WERI-Rb-1 (cell line): ENCODE results near the gene FHL1.

Experiments used
- DNase-seq: peaks from one replicate; pipeline ENCODE4 v3.0.0-alpha.2; 2020
- H3K27ac ChIP-seq: fragments of 250-450 bp; sonication (Bioruptor Pico); 2 replicates; pipeline ENCODE4 v1.5.1; 2020; ENCODE audit warnings: mild to moderate bottlenecking, moderate library complexity
- H3K27me3 ChIP-seq: fragments of 250-450 bp; sonication (Bioruptor Pico); 2 replicates; pipeline ENCODE4 v1.5.1; 2021; ENCODE audit warnings: mild to moderate bottlenecking, low read depth, moderate library complexity; ENCODE audit not compliant: insufficient read depth, severe bottlenecking
- H3K36me3 ChIP-seq: fragments of 250-450 bp; sonication (Bioruptor Pico); 2 replicates; pipeline ENCODE4 v1.5.1; 2020; ENCODE audit warnings: mild to moderate bottlenecking, moderate library complexity
- H3K4me3 ChIP-seq: 2 replicates; pipeline ENCODE4 v1.5.1; 2011; ENCODE audit warnings: low read depth, mild to moderate bottlenecking, control low read depth, low read length
- H3K9me3 ChIP-seq: fragments of 250-450 bp; sonication (Bioruptor Pico); 2 replicates; pipeline ENCODE4 v1.5.1; 2021; ENCODE audit warnings: mild to moderate bottlenecking, moderate library complexity; ENCODE audit not compliant: severe bottlenecking
- TF ChIP-seq, protein P1 (sequence below): IDR thresholded peaks from 2 replicates; pipeline ENCODE4 v1.5.1; 2011; ENCODE audit warnings: low read depth, mild to moderate bottlenecking, control low read depth, inconsistent platforms, low read length

The FHL1 gene

DNA sequence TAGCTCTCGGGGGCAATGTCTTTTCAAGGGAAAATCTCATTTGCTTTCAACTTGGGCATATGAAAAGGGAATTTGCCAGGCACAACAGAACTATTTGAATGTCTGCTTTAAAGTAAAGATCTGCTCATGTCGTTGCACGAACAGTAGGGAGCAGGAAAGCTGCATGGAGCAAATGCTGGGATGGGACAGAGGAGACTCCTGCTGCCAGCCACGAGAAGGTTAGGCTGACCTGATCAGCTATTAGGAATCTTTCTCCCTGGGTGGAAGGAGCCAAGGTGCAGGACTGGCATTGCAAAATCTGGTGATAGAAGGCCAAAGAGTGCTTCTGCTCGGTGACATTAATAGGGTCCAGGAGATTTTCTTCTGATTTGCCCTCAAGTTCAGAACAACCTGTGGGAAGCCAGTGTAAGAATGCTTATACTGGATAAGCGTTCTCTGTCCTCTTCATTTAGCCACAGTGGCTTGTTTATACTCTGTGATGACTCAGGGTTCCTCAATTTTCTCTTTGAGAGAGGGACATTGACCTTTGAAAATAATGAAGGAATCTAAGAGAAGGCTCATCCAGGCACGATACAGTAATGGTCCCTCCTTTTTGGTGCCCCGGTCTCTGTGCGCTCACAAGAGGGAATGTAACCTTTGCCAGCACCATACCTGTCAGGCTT is 22.9 kb downstream of the FHL1 start:
- TF ChIP-seq, protein P1, sequence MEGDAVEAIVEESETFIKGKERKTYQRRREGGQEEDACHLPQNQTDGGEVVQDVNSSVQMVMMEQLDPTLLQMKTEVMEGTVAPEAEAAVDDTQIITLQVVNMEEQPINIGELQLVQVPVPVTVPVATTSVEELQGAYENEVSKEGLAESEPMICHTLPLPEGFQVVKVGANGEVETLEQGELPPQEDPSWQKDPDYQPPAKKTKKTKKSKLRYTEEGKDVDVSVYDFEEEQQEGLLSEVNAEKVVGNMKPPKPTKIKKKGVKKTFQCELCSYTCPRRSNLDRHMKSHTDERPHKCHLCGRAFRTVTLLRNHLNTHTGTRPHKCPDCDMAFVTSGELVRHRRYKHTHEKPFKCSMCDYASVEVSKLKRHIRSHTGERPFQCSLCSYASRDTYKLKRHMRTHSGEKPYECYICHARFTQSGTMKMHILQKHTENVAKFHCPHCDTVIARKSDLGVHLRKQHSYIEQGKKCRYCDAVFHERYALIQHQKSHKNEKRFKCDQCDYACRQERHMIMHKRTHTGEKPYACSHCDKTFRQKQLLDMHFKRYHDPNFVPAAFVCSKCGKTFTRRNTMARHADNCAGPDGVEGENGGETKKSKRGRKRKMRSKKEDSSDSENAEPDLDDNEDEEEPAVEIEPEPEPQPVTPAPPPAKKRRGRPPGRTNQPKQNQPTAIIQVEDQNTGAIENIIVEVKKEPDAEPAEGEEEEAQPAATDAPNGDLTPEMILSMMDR: no peak
- no peak overlapping the region for H3K27ac ChIP-seq
- no peak for DNase-seq
- H3K27me3 ChIP-seq: peaks cover 6% of the 10 kb centered on the region
- H3K36me3 ChIP-seq: no peaks in the 10 kb centered on the region
- no peaks in the 10 kb centered on the region for H3K9me3 ChIP-seq
- H3K4me3 ChIP-seq: no peak overlapping the region

DNA sequence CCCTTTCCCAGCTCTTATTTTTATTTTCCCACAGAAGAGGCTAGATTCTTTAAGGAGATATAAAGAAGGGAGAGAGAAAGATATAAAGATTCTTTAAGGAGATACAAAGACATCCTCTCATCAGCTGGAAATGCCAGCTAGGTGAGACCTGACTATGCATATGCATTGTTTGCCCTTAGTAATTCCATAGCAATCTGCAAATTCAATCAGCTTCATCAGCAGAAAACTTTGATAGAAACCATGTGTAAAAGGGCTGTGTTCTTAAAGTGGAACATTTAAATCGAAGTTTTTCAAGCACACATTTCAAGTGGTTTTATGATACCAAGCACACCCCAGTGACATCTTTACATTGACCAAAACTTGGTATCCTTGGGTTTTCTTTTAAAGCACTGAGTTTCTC is 24.1 kb downstream of the FHL1 start:
- Histone ChIP-seq H3K4me3 (no peak overlapping the region), H3K9me3 (no peaks in the 10 kb centered on the region), H3K27ac (no peak overlapping the region), H3K36me3 (no peaks in the 10 kb centered on the region), H3K27me3 (peaks cover 6% of the 10 kb centered on the region)
- no peak for DNase-seq
- TF ChIP-seq, protein P1: no peak

DNA sequence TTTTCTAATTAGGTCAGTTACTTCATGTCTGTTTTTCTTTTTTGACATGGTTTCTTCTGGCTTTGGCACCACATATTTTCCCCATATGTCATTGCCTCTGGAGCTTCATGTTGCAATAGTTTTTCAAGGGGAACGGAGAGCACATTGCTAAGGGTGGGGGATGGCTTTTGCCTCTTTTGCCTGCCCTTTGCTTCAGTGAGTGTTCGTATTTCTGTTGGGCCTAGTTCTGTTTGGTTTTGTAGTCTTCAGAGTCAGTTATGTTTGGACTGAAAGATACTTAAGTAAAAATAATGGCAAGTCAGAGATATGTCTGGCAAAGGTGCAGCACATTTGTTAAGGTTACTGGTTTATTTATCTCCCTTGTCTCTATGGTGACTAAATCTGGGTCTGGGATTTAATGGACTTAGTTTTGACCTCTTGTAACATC is 29.1 kb downstream of the FHL1 start:
- no peak for DNase-seq
- TF ChIP-seq, protein P1: no peak
- no peaks in the 10 kb centered on the region for H3K9me3 ChIP-seq
- H3K27ac ChIP-seq: no peak overlapping the region
- H3K36me3 ChIP-seq: no peaks in the 10 kb centered on the region
- H3K4me3 ChIP-seq: no peak overlapping the region
- peaks cover 5% of the 10 kb centered on the region for H3K27me3 ChIP-seq

DNA sequence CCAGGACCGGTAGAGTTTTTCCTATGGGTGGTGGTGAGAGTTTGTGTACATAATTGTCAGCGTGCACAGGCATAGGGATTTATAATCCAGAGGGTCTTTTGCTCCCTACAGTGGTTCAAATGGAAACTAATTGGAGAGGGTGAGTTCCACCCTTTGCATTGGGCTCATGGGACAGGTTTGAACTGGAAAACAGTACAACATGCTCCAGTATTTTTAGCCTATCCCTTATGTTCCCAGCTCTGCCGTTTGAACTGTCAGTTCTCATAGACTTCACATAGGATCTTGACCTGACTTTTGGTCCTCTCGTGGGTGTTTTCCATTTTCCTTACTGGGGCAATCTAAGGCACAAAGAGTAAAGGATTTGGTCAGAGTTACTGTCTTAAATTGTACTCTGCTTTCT is 31.8 kb downstream of the FHL1 start:
- no peak for DNase-seq
- Histone ChIP-seq H3K36me3 (no peaks in the 10 kb centered on the region), H3K27me3 (peaks cover 5% of the 10 kb centered on the region), H3K9me3 (no peaks in the 10 kb centered on the region), H3K27ac (no peak overlapping the region), H3K4me3 (no peak overlapping the region)
- TF ChIP-seq, protein P1: no peak

DNA sequence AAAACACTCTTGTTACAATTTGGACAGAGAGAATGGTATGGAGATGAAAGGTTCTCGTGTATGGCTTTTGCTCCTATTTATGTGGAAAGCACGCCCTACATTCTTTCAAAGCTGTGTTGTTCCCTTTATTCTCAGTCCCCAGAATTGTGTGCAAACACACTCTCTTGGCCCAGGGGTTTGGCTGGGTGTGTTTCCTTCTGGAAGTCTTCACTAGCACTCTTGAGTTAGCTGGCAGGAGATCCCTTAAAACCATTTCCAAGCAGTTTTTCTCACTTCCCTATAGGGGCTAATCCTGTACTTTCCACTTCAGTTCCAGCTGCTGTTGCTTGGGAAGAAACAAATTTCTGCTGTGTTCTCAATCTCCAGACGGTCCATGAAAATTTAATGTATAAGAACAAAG is 35.1 kb downstream of the FHL1 start:
- TF ChIP-seq, protein P1: no peak
- no peak overlapping the region for H3K4me3 ChIP-seq
- no peaks in the 10 kb centered on the region for H3K36me3 ChIP-seq
- DNase-seq: no peak
- H3K9me3 ChIP-seq: no peaks in the 10 kb centered on the region
- no peak overlapping the region for H3K27ac ChIP-seq
- H3K27me3 ChIP-seq: peaks cover 5% of the 10 kb centered on the region

DNA sequence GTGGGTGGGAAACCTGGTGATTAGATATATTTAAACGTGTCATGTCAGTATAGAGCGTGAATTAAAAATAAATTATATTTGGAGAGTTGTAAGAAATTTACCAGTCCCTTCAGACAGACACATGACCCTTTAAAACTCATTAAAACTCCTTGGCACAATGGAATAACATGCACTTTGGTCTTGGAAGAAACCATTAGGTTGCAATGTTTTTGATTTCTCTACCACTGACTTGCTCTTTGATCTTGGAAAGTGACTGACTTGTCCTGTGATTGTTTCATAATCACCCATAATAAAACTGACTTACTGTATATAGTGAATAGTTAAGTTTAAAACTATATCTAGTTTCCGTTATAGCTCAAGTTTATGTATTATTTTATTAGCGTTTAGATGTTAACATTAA is 35.8 kb downstream of the FHL1 start:
- H3K9me3 ChIP-seq: no peaks in the 10 kb centered on the region
- TF ChIP-seq, protein P1: no peak

More for the DNA sequence above, 35.8 kb downstream of the FHL1 start:
- no peak for DNase-seq
- no peak overlapping the region for H3K27ac ChIP-seq
- H3K27me3 ChIP-seq: peaks cover 5% of the 10 kb centered on the region
- no peaks in the 10 kb centered on the region for H3K36me3 ChIP-seq
- no peak overlapping the region for H3K4me3 ChIP-seq
